GM12865 (cell line): ENCODE results near the gene THOC7.

ENCODE experiments used
- DNase-seq: peaks from one replicate; pipeline ENCODE4 v3.0.0; 2010; ENCODE audit warnings: low read depth
- H3K4me3 ChIP-seq: 2 replicates; pipeline ENCODE4 v1.5.1; 2011; ENCODE audit warnings: mild to moderate bottlenecking, low read depth, low read length, control low read depth
- TF ChIP-seq, protein P1 (sequence below): IDR thresholded peaks from 2 replicates; pipeline ENCODE4 v1.5.1; 2011; ENCODE audit warnings: low read length, control low read depth, low read depth, inconsistent platforms; ENCODE audit not compliant: insufficient read depth; ENCODE audit errors: missing control alignments

The THOC7 gene

GRCh38 chr3:63896332-63897030 is 32.9 kb upstream of the THOC7 start:
- TF ChIP-seq, protein P1, sequence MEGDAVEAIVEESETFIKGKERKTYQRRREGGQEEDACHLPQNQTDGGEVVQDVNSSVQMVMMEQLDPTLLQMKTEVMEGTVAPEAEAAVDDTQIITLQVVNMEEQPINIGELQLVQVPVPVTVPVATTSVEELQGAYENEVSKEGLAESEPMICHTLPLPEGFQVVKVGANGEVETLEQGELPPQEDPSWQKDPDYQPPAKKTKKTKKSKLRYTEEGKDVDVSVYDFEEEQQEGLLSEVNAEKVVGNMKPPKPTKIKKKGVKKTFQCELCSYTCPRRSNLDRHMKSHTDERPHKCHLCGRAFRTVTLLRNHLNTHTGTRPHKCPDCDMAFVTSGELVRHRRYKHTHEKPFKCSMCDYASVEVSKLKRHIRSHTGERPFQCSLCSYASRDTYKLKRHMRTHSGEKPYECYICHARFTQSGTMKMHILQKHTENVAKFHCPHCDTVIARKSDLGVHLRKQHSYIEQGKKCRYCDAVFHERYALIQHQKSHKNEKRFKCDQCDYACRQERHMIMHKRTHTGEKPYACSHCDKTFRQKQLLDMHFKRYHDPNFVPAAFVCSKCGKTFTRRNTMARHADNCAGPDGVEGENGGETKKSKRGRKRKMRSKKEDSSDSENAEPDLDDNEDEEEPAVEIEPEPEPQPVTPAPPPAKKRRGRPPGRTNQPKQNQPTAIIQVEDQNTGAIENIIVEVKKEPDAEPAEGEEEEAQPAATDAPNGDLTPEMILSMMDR: no peak
- H3K4me3 ChIP-seq: no peak overlapping the region
- DNase-seq: peak; percentile 55

GRCh38 chr3:63895422-63896189 is 32.0 kb upstream of the THOC7 start:
- no peak for DNase-seq
- no peak overlapping the region for H3K4me3 ChIP-seq
- TF ChIP-seq, protein P1: no peak

DNA sequence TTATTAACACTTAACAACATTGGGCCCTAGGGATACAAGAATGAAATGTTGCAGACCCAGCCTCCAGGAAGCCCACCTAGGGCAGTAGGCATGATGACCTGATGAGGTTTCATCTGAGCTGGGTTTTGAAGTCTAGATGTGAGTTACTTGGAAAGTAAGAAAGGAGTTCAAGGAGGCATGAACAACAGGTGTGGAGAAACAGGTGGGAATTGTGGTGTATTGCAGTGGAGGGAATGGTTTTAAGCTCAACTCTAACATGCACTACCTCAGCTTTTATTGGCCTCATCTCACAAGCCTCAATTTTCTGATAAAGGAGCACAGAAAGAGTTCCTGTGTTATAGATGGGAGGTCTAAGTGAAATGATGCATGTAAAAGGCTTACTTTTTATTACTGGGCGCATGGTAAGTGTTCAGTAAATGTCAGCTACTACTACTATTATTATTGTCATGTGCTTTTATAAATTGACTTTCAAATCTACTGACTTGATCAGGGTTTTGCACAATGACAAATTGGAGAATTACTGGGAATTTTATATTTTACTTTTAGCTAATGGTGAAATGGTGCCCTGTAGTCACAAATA is 29.3 kb upstream of the THOC7 start:
- no peak for DNase-seq
- no peak overlapping the region for H3K4me3 ChIP-seq

DNA sequence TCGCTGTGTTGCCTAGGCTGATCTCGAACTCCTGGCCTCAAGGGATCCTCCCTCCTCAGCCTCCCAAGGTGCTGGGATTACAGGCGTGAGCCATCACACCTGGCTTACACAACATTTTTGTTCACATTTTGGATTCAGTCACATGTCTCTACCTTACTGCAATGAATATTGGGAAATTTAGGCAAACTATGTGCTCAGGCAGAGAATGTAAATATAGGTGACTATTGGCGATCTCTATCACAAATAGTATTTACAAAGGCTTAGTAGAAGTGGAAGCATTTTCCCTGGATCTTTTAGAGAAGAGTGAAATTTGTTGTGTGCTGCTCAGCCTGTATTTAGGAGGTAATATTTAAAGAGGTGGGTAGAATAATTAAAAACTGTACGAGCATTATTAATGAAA is 27.9 kb upstream of the THOC7 start:
- H3K4me3 ChIP-seq: no peak overlapping the region
- no peak for DNase-seq
- TF ChIP-seq, protein P1: no peak

More for the DNA sequence above, 29.3 kb upstream of the THOC7 start:
- TF ChIP-seq, protein P1: no peak

GRCh38 chr3:63886858-63887257 is 23.3 kb upstream of the THOC7 start:
- TF ChIP-seq, protein P1: no peak

GRCh38 chr3:63880653-63881052 is 17.0 kb upstream of the THOC7 start:
- TF ChIP-seq, protein P1: no peak
- no peak for DNase-seq
- no peak overlapping the region for H3K4me3 ChIP-seq

More at GRCh38 chr3:63886858-63887257, 23.3 kb upstream of the THOC7 start:
- no peak for DNase-seq
- H3K4me3 ChIP-seq: no peak overlapping the region
